Measurements from ENCODE around the gene CMKLR1.
A peak's percentile ranks its signal among the peaks of the same experiment; 100 is the strongest.

CMKLR1 gene

GRCh38 chr12:108371801-108372344 is 32.8 kb upstream of the CMKLR1 start:
- peak; percentile 94 for DNase-seq (ENCODE audit: low read depth)
- TF ChIP-seq CTCF (IDR thresholded peaks at IDR 0.05; ENCODE audit: control insufficient read depth, insufficient read depth, low read depth, low read length, missing control alignments) = no peak
- no peak overlapping the region for H3K4me3 ChIP-seq (ENCODE audit: control insufficient read depth, low read depth, low read length)

- TF ChIP-seq CTCF (IDR thresholded peaks at IDR 0.05; ENCODE audit: control insufficient read depth, insufficient read depth, low read depth, low read length, missing control alignments) = no peak
- H3K4me3 ChIP-seq (ENCODE audit: control insufficient read depth, low read depth, low read length) = no peak overlapping the region
- DNase-seq (ENCODE audit: low read depth) = no peak
Observed at GRCh38 chr12:108370415-108370814, 31.3 kb upstream of the CMKLR1 start.

- H3K4me3 ChIP-seq (ENCODE audit: control insufficient read depth, low read depth, low read length) = no peak overlapping the region
- DNase-seq (ENCODE audit: low read depth) = no peak
- TF ChIP-seq CTCF (IDR thresholded peaks at IDR 0.05; ENCODE audit: control insufficient read depth, insufficient read depth, low read depth, low read length, missing control alignments) = no peak
Observed at GRCh38 chr12:108369736-108370396, 30.8 kb upstream of the CMKLR1 start.

- TF ChIP-seq CTCF (IDR thresholded peaks at IDR 0.05; ENCODE audit: control insufficient read depth, insufficient read depth, low read depth, low read length, missing control alignments) = no peak
Observed at GRCh38 chr12:108368089-108368488, 29.0 kb upstream of the CMKLR1 start.

GRCh38 chr12:108367436-108367835 is 28.3 kb upstream of the CMKLR1 start:
- DNase-seq (ENCODE audit: low read depth) = peak; percentile 86
- H3K4me3 ChIP-seq (ENCODE audit: control insufficient read depth, low read depth, low read length) = no peak overlapping the region
- TF ChIP-seq CTCF (IDR thresholded peaks at IDR 0.05; ENCODE audit: control insufficient read depth, insufficient read depth, low read depth, low read length, missing control alignments) = no peak

More at GRCh38 chr12:108368089-108368488, 29.0 kb upstream of the CMKLR1 start:
- H3K4me3 ChIP-seq (ENCODE audit: control insufficient read depth, low read depth, low read length) = no peak overlapping the region
- no peak for DNase-seq (ENCODE audit: low read depth)

- no peak overlapping the region for H3K4me3 ChIP-seq (ENCODE audit: control insufficient read depth, low read depth, low read length)
- no peak for DNase-seq (ENCODE audit: low read depth)
- TF ChIP-seq CTCF (IDR thresholded peaks at IDR 0.05; ENCODE audit: control insufficient read depth, insufficient read depth, low read depth, low read length, missing control alignments) = no peak
Observed at GRCh38 chr12:108365324-108365723, 26.2 kb upstream of the CMKLR1 start.
